Vagina (tissue), 2 donors: ENCODE results near the gene IL18BP. TPM values are rescaled to one million over a fixed set of nuclear protein-coding genes. Genes with fewer than 3 reads are reported as not detected.

Experiments
- DNase-seq, 2 donors: peaks; one replicate each; pipeline ENCODE4 v3.0.0-alpha.2; 2017; ENCODE audit errors: extremely low spot score in 2 of 2
- H3K27ac ChIP-seq: fragments of 200-600 bp; sonication (generic); one replicate; pipeline ENCODE4 v1.5.1; 2019
- H3K27me3 ChIP-seq: fragments of 200-600 bp; sonication (generic); one replicate; pipeline ENCODE4 v1.5.1; 2019
- H3K36me3 ChIP-seq, 2 donors: fragments of 200-600 bp; sonication (generic); one replicate each; pipeline ENCODE4 v1.5.1; 2017 to 2019
- H3K4me1 ChIP-seq: fragments of 200-600 bp; sonication (generic); one replicate; pipeline ENCODE4 v1.5.1; 2019
- H3K4me3 ChIP-seq, 2 donors: fragments of 200-600 bp; sonication (generic); 1 replicate in 1 of 2; 2 replicates in 1 of 2; pipeline ENCODE4 v1.5.1; 2016 to 2019
- H3K9me3 ChIP-seq: fragments of 200-600 bp; sonication (generic); one replicate; pipeline ENCODE4 v1.5.1; 2019
- CTCF ChIP-seq, 3 experiments: fragments of 450-650 bp in 2 of 3; fragments of 200-600 bp in 1 of 3; sonication (generic) in 1 of 3; IDR thresholded peaks; one replicate each; pipeline ENCODE4 v1.5.1; 2017 to 2019; ENCODE audit warnings: antibody characterized with exemption in 3 of 3, mild to moderate bottlenecking in 2 of 3, moderate library complexity in 2 of 3
- POLR2A ChIP-seq, 2 donors: fragments of 450-650 bp; IDR thresholded peaks; one replicate each; pipeline ENCODE4 v1.6.1; 2017; ENCODE audit warnings: antibody characterized with exemption in 2 of 2, mild to moderate bottlenecking in 2 of 2, moderate library complexity in 2 of 2
- POLR2AphosphoS5 ChIP-seq, 2 donors: sonication (generic); formaldehyde crosslinking; IDR thresholded peaks; one replicate each; pipeline ENCODE4 v1.9.0; 2017; ENCODE audit warnings: antibody characterized with exemption in 2 of 2, mild to moderate bottlenecking in 2 of 2, low read depth in 1 of 2; ENCODE audit not compliant: insufficient read depth in 1 of 2
- intact Hi-C: fragments of 100-400 bp; cut with DNase I; formaldehyde crosslinking; loops from one replicate; pipeline ENCODE4 v1.15.1; 2023
- total RNA-seq: library from RNA; depleted of rRNA; stranded (reverse); fragments of >200 nt; gene quantifications from one replicate; pipeline ENCODE4 v1.2.3, GENCODE V29; 2016

The IL18BP gene
- total RNA-seq, 1 donor from 2014 or later: 2.7 TPM

- no peaks in the 10 kb centered on the region for H3K9me3 ChIP-seq
- intact Hi-C loops: no loop called here
- no peak for DNase-seq
- H3K27me3 ChIP-seq: no peaks in the 10 kb centered on the region
- H3K36me3 ChIP-seq: peaks cover 2 to 80% of the 10 kb centered on the region in 2 donors
- H3K4me3 ChIP-seq: no peak overlapping the region
- peak overlapping the region; percentile 69 for H3K27ac ChIP-seq
- H3K4me1 ChIP-seq: peaks cover 53% of the 10 kb centered on the region
- TF ChIP-seq POLR2A (IDR thresholded peaks at IDR 0.05): no peak
- TF ChIP-seq CTCF (IDR thresholded peaks at IDR 0.05): no peak
- no peak for TF ChIP-seq POLR2AphosphoS5 (IDR thresholded peaks at IDR 0.05; ENCODE audit: insufficient read depth in 1 of 2, low read depth in 1 of 2)
Observed at GRCh38 chr11:72024069-72024754, 25.5 kb downstream of the IL18BP start.

DNA sequence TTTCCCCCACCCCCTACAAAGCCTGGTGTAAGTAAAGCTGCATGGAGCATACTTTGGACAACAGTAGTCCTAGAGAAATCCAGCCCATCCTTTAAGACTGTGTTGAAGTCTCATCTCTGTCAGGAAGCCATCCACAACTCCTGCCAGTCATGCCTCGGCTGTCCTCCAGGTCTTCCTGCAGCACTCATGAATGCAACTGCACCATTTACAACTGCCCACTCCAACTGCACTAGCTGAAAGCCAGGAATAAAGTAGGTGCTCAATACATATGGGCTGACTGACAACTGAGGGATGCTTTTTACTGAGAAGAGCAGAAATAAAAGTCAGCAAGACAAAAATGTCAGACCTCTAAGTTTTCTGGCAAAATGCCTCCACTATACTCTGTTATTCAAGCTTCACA lies 27.4 kb downstream of the IL18BP start:
- TF ChIP-seq CTCF (IDR thresholded peaks at IDR 0.05) (no peak), POLR2AphosphoS5 (IDR thresholded peaks at IDR 0.05; ENCODE audit: insufficient read depth in 1 of 2, low read depth in 1 of 2) (no peak), POLR2A (IDR thresholded peaks at IDR 0.05) (no peak)
- Histone ChIP-seq H3K4me3 (no peak overlapping the region), H3K9me3 (no peaks in the 10 kb centered on the region), H3K36me3 (peaks cover 0 to 65% of the 10 kb centered on the region in 2 donors), H3K27me3 (no peaks in the 10 kb centered on the region), H3K4me1 (peaks cover 72% of the 10 kb centered on the region), H3K27ac (peak overlapping the region; percentile 69)
- intact Hi-C loops: loop anchor here (5.0 kb wide), 1 partner anchor 66 kb away; no protein-coding TSS in a partner anchor
- DNase-seq: no peak

DNA sequence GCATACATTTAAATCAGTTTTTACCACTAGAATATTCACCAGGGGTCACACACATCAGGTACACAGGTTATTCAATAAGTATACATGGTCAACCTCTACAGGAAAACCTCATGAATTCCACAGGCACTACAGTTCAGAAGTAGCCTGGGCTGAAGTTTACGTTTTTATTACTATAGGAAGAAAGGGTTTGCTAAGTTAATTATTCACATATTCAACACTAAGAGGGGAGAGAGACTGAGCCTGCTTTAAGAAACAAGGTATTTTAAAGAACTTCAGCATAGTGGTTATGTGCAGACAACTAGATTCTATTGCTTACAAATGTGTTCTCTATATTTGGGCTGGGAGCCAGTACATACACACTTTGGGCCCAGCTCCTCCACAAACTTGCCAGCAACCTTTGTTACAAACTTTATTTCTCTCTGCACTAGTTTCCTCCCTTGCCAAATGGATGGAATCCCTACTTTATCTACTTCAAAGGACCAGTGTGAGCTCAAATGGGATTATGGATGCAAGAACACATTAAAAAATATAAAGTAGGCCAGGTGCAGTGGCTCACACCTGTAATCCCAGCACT lies 31.9 kb downstream of the IL18BP start:
- DNase-seq: no peak
- H3K36me3 ChIP-seq: peaks cover 3 to 55% of the 10 kb centered on the region in 2 donors
- TF ChIP-seq CTCF (IDR thresholded peaks at IDR 0.05) (no peak), POLR2AphosphoS5 (IDR thresholded peaks at IDR 0.05; ENCODE audit: insufficient read depth in 1 of 2, low read depth in 1 of 2) (no peak), POLR2A (IDR thresholded peaks at IDR 0.05) (no peak)
- intact Hi-C loops: no loop called here
- H3K27me3 ChIP-seq: no peaks in the 10 kb centered on the region
- H3K4me3 ChIP-seq: no peak overlapping the region
- H3K9me3 ChIP-seq: no peaks in the 10 kb centered on the region
- no peak overlapping the region for H3K27ac ChIP-seq
- H3K4me1 ChIP-seq: peaks cover 98% of the 10 kb centered on the region

- Histone ChIP-seq H3K9me3 (no peaks in the 10 kb centered on the region), H3K27ac (peak overlapping the region; percentile 39), H3K4me1 (peaks cover 85% of the 10 kb centered on the region), H3K36me3 (peaks cover 3 to 28% of the 10 kb centered on the region in 2 donors), H3K4me3 (no peak overlapping the region), H3K27me3 (no peaks in the 10 kb centered on the region)
- intact Hi-C loops: no loop called here
- DNase-seq: no peak
- TF ChIP-seq POLR2A (IDR thresholded peaks at IDR 0.05) (no peak), POLR2AphosphoS5 (IDR thresholded peaks at IDR 0.05; ENCODE audit: insufficient read depth in 1 of 2, low read depth in 1 of 2) (no peak), CTCF (IDR thresholded peaks at IDR 0.05) (no peak)
Observed at GRCh38 chr11:72036687-72037086, 38.0 kb downstream of the IL18BP start.
